K562 (cell line): Measurements from ENCODE around the gene PGP. TPM values are rescaled to one million over a fixed set of nuclear protein-coding genes. Genes with fewer than 3 reads are reported as not detected.
A peak's percentile ranks its signal among the peaks of the same experiment; 100 is the strongest.

Experiments
- ATAC-seq: fragments of 200-7000 bp; cut with Tn5 transposase; 3 replicates; pipeline ENCODE4 v1.9.1; 2020; ENCODE audit warnings: moderate library complexity
- BruUV-seq: library from RNA; stranded (reverse); fragments of 400-500 nt; replicated peaks from 2 replicates; lab custom pipeline; 2021; lab: Mats Ljungman, UMichigan
- CTCF ChIA-PET: fragments of 300-600 bp; formaldehyde crosslinking; extraction: SDS; loops from one replicate; lab custom pipeline; 2021; ENCODE audit warnings: low intra/inter-chr PET ratio; lab: Yijun Ruan, JAX
- POLR2A ChIA-PET: fragments of 300-600, 350-650 bp; sonication (Branson Sonifier 250); formaldehyde crosslinking; extraction: SDS; loops from one replicate; lab custom pipeline; 2021; ENCODE audit warnings: antibody characterized with exemption, inconsistent platforms; lab: Yijun Ruan, JAX
- DNase-seq, 4 experiments: peaks; one replicate each; pipeline versions ENCODE4 v3.0.0 to v3.0.0-alpha.2; 2011 to 2018; ENCODE audit warnings: low spot score in 3 of 4, mixed read lengths in 3 of 4; ENCODE audit errors: extremely low read depth in 1 of 4
- FAIRE-seq: peaks from 2 replicates; lab custom pipeline; 2011; peaks lifted over from hg19 to GRCh38; lab: Jason Lieb, UNC
- H2AFZ ChIP-seq: 2 replicates; pipeline ENCODE4 v1.6.0; 2011; ENCODE audit warnings: low read depth, low read length, control low read depth, inconsistent platforms
- H3K27ac ChIP-seq: fragments of 200-600 bp; 3 replicates; pipeline ENCODE4 v1.8.0; 2011; ENCODE audit warnings: low read depth, mild to moderate bottlenecking, control low read depth, inconsistent platforms, low read length, moderate library complexity, mixed read lengths; ENCODE audit errors: extremely low read depth
- H3K27me3 ChIP-seq, 2 experiments: fragments of 300-600 bp in 1 of 2; 2 replicates in 1 of 2; 3 replicates in 1 of 2; pipeline versions ENCODE4 v1.6.0 to v1.8.0; 2011; ENCODE audit warnings: inconsistent platforms in 2 of 2, low read length in 2 of 2, mild to moderate bottlenecking in 1 of 2, mixed read lengths in 1 of 2, moderate library complexity in 1 of 2; ENCODE audit not compliant: control insufficient read depth in 2 of 2, insufficient read depth in 2 of 2
- H3K36me3 ChIP-seq: fragments of 300-600 bp; 3 replicates; pipeline ENCODE4 v1.8.0; 2011; ENCODE audit warnings: mild to moderate bottlenecking, low read length, inconsistent platforms; ENCODE audit not compliant: control insufficient read depth, insufficient read depth
- H3K4me1 ChIP-seq, 2 experiments: fragments of 200-600 bp in 1 of 2; replicated peaks in 1 of 2; 2 replicates in 1 of 2; 3 replicates in 1 of 2; pipeline versions ENCODE4 v1.5.1 to v1.8.0; 2011; ENCODE audit warnings: inconsistent platforms in 2 of 2, low read length in 2 of 2, mild to moderate bottlenecking in 1 of 2, mixed read lengths in 1 of 2, moderate library complexity in 1 of 2; ENCODE audit not compliant: control insufficient read depth in 2 of 2, insufficient read depth in 2 of 2
- H3K4me2 ChIP-seq: 2 replicates; pipeline ENCODE4 v1.6.1; 2011; ENCODE audit warnings: low read length, control low read depth, inconsistent platforms, mixed read lengths; ENCODE audit not compliant: insufficient read depth
- H3K4me3 ChIP-seq: fragments of 200-600 bp; sonication (generic), shearing (Covaris generic); 2 replicates; pipeline ENCODE4 v1.5.1; 2016; ENCODE audit warnings: control low read depth, inconsistent platforms
- H3K79me2 ChIP-seq: fragments of 200-600 bp; 3 replicates; pipeline ENCODE4 v1.8.0; 2011; ENCODE audit warnings: low read length, inconsistent platforms; ENCODE audit not compliant: control insufficient read depth, insufficient read depth
- H3K9ac ChIP-seq, 2 experiments: 2 replicates each; pipeline versions ENCODE4 v1.6.0 to v1.6.1; 2011; ENCODE audit warnings: low read depth in 2 of 2, low read length in 2 of 2, control low read depth in 1 of 2, inconsistent platforms in 1 of 2, mild to moderate bottlenecking in 1 of 2, mixed read lengths in 1 of 2; ENCODE audit not compliant: insufficient read depth in 1 of 2
- H3K9me1 ChIP-seq: one replicate; pipeline ENCODE4 v1.6.0; 2011; ENCODE audit warnings: inconsistent platforms, mild to moderate bottlenecking, low read length, moderate library complexity; ENCODE audit not compliant: control insufficient read depth, insufficient read depth
- H3K9me3 ChIP-seq: replicated peaks from 2 replicates; pipeline ENCODE4 v1.5.1; 2011; ENCODE audit warnings: low read depth, low read length, inconsistent platforms; ENCODE audit not compliant: control insufficient read depth, insufficient read depth
- H4K20me1 ChIP-seq: replicated peaks from 2 replicates; pipeline ENCODE4 v1.6.1; 2011; ENCODE audit warnings: low read length, inconsistent platforms, mixed read lengths; ENCODE audit not compliant: control insufficient read depth, insufficient read depth
- GABPA ChIP-seq: fragments of 200-800 bp; sonication (Bioruptor generic); conservative IDR thresholded peaks from 2 replicates; pipeline ENCODE4 v1.6.1; 2016; ENCODE audit warnings: low read depth, missing genetic modification characterization, missing compliant biosample characterization
- YBX1 ChIP-seq: fragments of 450-650 bp; IDR thresholded peaks from 2 replicates; pipeline ENCODE4 v1.7.1; 2016; ENCODE audit warnings: mild to moderate bottlenecking
- ZBTB26 ChIP-seq: fragments of 450-650 bp; formaldehyde crosslinking; IDR thresholded peaks from 2 replicates; pipeline ENCODE4 v1.4.0; 2022; ENCODE audit warnings: missing genetic modification characterization
- ZNF324 ChIP-seq: fragments of 250-450 bp; sonication (Bioruptor Pico); IDR thresholded peaks from 2 replicates; pipeline ENCODE4 v1.4.0; 2020; ENCODE audit warnings: mild to moderate bottlenecking
- ZNF589 ChIP-seq: fragments of 200-800 bp; sonication (Bioruptor generic); IDR thresholded peaks from 2 replicates; pipeline ENCODE4 v1.6.1; 2016; ENCODE audit warnings: low read depth, missing genetic modification characterization, missing compliant biosample characterization
- WGBS: fragments of 100-300 bp; shearing (Covaris generic); methylation state at CpG from one replicate; pipeline ENCODE4 v1.1.6; 2016; ENCODE audit warnings: low coverage, mixed read lengths; ENCODE audit not compliant: insufficient coverage; ENCODE audit errors: missing lambda C conversion rate; 5-methylcytosine and 5-hydroxymethylcytosine counted together
- in situ Hi-C: fragments of 300-500 bp; cut with MboI; formaldehyde crosslinking; loops from 4 replicates; pipeline ENCODE4 v1.15.0; 2018; ENCODE audit warnings: inconsistent platforms, mixed read lengths
- intact Hi-C: fragments of 100-400 bp; cut with micrococcal nuclease; formaldehyde crosslinking; loops from 2 replicates; pipeline ENCODE4 v1.14.2; 2022
- polyA plus RNA-seq, 8 experiments: library from polyadenylated mRNA; depleted of rRNA in 4 of 8; stranded (reverse) in 5 of 8; unstranded in 3 of 8; fragments of >200 nt; fragmentation: Nextera tagmentation in 2 of 8; fragmentation: Illumina TruSeq in 1 of 8; extraction: Ambion mirVana in 2 of 8; extraction: Trizol in 1 of 8; gene quantifications; 2 replicates each; pipeline versions ENCODE4 v1.2.1 to v1.2.3, GENCODE V29; 2011 to 2014; ENCODE audit warnings: inconsistent platforms in 1 of 8, missing spikeins in 1 of 8
- total RNA-seq, 7 experiments: library from RNA; depleted of rRNA in 6 of 7; stranded (reverse); fragments of >200 nt in 6 of 7; fragmentation: Illumina TruSeq in 2 of 7; extraction: Trizol in 2 of 7; gene quantifications; 2 replicates each; pipeline versions ENCODE4 v1.2.1 to v1.2.3, GENCODE V29; 2011 to 2021; ENCODE audit warnings: low replicate concordance in 1 of 7
- TF ChIP-seq, protein P1 (sequence below): sonication (generic); formaldehyde crosslinking; IDR thresholded peaks from 2 replicates; pipeline ENCODE4 v1.8.1; 2023; ENCODE audit warnings: mild to moderate bottlenecking, missing genetic modification reagents

The PGP gene
- total and polyA plus RNA-seq, 9 of the 15 experiments (the other 6 are each of a cell fraction or from before 2014, with no cell fraction given) = 1.1 to 57.6 (median 19.6) TPM

DNA sequence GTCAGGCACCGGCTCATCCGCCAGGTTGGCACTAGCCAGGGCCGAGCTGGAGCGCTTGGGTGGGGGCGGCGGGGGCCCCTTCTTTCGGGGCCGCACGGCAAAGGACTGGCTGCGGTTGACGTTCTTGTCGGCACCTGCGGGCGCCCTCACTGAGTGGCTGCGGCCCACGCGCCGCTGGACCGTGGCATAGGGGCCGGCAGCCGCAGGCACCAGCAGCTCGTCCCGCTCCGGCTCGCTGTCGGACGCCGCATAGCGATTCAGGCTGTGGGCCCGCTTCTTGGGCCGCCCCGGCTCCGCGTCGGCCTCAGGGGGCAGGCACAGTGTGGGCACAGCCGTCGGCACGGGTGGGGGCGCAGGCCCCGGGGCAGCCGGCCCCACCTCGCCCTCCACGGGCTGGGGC lies 34.2 kb downstream of the PGP start:
- Histone ChIP-seq H2AFZ (no peak overlapping the region), H3K27me3 (no peaks in the 10 kb centered on the region), H3K4me3 (no peak overlapping the region), H3K9ac (no peak overlapping the region), H3K4me1 (peaks cover 2 to 91% of the 10 kb centered on the region in 2 experiments; a peak in 3 of 5 replicates), H3K79me2 (no peaks in the 10 kb centered on the region), H3K9me3 (no peaks in the 10 kb centered on the region), H3K4me2 (no peak overlapping the region), H3K36me3 (peaks cover 21% of the 10 kb centered on the region; the same call in 1 of the 3 replicates), H3K9me1 (no peaks in the 10 kb centered on the region), H3K27ac (no peak overlapping the region), H4K20me1 (no peaks in the 10 kb centered on the region; the same call in 1 of the 2 replicates)
- POLR2A ChIA-PET = interaction anchor here (0.8 to 1.4 kb wide), 3 partner anchors 14 to 28 kb away, joined by 3 read pairs; partner anchors contain the start of gene TRAF7
- BruUV-seq = no TSS peak
- in situ Hi-C loops = no loop called here
- no peak for FAIRE-seq
- ATAC-seq = no peak
- intact Hi-C loops = no loop called here
- WGBS = 93% methylated on average over 16 of the region's 43 CpGs
- CTCF ChIA-PET = no interaction called here
- DNase-seq = no peak
- TF ChIP-seq YBX1 = no peak
- TF ChIP-seq ZNF589 = no peak
- TF ChIP-seq, protein P1, sequence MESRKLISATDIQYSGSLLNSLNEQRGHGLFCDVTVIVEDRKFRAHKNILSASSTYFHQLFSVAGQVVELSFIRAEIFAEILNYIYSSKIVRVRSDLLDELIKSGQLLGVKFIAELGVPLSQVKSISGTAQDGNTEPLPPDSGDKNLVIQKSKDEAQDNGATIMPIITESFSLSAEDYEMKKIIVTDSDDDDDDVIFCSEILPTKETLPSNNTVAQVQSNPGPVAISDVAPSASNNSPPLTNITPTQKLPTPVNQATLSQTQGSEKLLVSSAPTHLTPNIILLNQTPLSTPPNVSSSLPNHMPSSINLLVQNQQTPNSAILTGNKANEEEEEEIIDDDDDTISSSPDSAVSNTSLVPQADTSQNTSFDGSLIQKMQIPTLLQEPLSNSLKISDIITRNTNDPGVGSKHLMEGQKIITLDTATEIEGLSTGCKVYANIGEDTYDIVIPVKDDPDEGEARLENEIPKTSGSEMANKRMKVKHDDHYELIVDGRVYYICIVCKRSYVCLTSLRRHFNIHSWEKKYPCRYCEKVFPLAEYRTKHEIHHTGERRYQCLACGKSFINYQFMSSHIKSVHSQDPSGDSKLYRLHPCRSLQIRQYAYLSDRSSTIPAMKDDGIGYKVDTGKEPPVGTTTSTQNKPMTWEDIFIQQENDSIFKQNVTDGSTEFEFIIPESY (CRISPR knock-in tag) = 0 out of 2 replicates have a peak, but pooled peaks have one; percentile 9
- TF ChIP-seq ZNF324 (CRISPR knock-in tag) = no peak
- TF ChIP-seq ZBTB26 = no peak
- TF ChIP-seq GABPA (tag) = no peak
